ENCODE data around the gene NUTM2G. TPM values are rescaled to one million over a fixed set of nuclear protein-coding genes. Genes with fewer than 3 reads are reported as not detected.
"Not testable (repeated sequence)": the region's sequence is repeated elsewhere in the genome, so short reads cannot be mapped to it uniquely, and the experiment has no call there.

Gene NUTM2G
- total and polyA plus RNA-seq, 4 experiments from 2014 or later = 0.08 TPM; not detected in 3

- POLR2A ChIA-PET (ENCODE audit: partially characterized antibody); H3K4me1 ChIP-seq (ENCODE audit: insufficient read depth, low read length); H3K36me3 ChIP-seq (ENCODE audit: insufficient read depth, low read length); H3K27ac Mint-ChIP-seq; CTCF ChIA-PET (ENCODE audit: partially characterized antibody); intact Hi-C loops (cut with micrococcal nuclease); DNase-seq; H3K9me3 ChIP-seq (ENCODE audit: control insufficient read depth in 1 of 2, low read length in 2 of 2); H3K36me3 Mint-ChIP-seq; H3K27me3 Mint-ChIP-seq; H3K4me1 Mint-ChIP-seq; H3K9me3 Mint-ChIP-seq; H3K4me3 ChIP-seq (ENCODE audit: low read length in 2 of 2); H3K27ac ChIP-seq (ENCODE audit: low read depth, low read length); H3K4me3 Mint-ChIP-seq; H3K27me3 ChIP-seq (ENCODE audit: insufficient read depth, low read length): not testable (repeated sequence)
Observed at GRCh38 chr9:96904947-96905722, 23.5 kb upstream of the NUTM2G start.

DNA sequence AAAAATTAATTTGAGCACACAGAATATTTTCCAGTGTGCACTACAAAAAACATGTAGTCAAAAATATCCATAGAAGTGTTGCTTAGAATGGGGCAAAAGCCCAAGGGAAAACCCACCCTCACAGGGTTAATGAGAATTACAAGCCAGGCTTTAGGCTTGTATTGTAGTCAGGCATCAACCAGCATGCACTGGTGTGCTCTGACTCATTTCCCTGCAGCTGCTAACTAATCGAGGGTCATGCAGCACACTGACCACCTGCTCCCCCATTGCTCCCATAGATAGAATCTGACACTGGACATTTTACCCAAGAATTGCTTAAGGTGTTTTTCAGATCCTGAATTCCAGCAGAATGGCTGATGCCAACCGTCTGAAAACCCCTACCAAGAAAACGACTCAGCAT, 20.2 kb upstream of the NUTM2G start:
- CTCF ChIA-PET (ENCODE audit: partially characterized antibody) = not testable (repeated sequence)

GRCh38 chr9:96915539-96915938, 13.1 kb upstream of the NUTM2G start:
- DNase-seq; H3K27ac ChIP-seq (ENCODE audit: low read depth, low read length); CTCF ChIA-PET (ENCODE audit: partially characterized antibody); H3K4me3 Mint-ChIP-seq; H3K27me3 Mint-ChIP-seq; H3K4me3 ChIP-seq (ENCODE audit: low read length in 2 of 2); H3K9me3 Mint-ChIP-seq; H3K27ac Mint-ChIP-seq; H3K36me3 Mint-ChIP-seq; H3K4me1 Mint-ChIP-seq; intact Hi-C loops (cut with micrococcal nuclease); H3K36me3 ChIP-seq (ENCODE audit: insufficient read depth, low read length); H3K4me1 ChIP-seq (ENCODE audit: insufficient read depth, low read length); H3K27me3 ChIP-seq (ENCODE audit: insufficient read depth, low read length); H3K9me3 ChIP-seq (ENCODE audit: control insufficient read depth in 1 of 2, low read length in 2 of 2); POLR2A ChIA-PET (ENCODE audit: partially characterized antibody): not testable (repeated sequence)

More for the DNA sequence above, 20.2 kb upstream of the NUTM2G start:
- H3K4me3 Mint-ChIP-seq; H3K27ac Mint-ChIP-seq; H3K27me3 Mint-ChIP-seq; H3K27me3 ChIP-seq (ENCODE audit: insufficient read depth, low read length); H3K9me3 ChIP-seq (ENCODE audit: control insufficient read depth in 1 of 2, low read length in 2 of 2); intact Hi-C loops (cut with micrococcal nuclease); H3K4me1 ChIP-seq (ENCODE audit: insufficient read depth, low read length); H3K9me3 Mint-ChIP-seq; H3K27ac ChIP-seq (ENCODE audit: low read depth, low read length); H3K4me1 Mint-ChIP-seq; DNase-seq; H3K36me3 ChIP-seq (ENCODE audit: insufficient read depth, low read length); H3K36me3 Mint-ChIP-seq; POLR2A ChIA-PET (ENCODE audit: partially characterized antibody); H3K4me3 ChIP-seq (ENCODE audit: low read length in 2 of 2): not testable (repeated sequence)

GRCh38 chr9:96916531-96916930, 12.1 kb upstream of the NUTM2G start:
- H3K36me3 ChIP-seq (ENCODE audit: insufficient read depth, low read length); H3K27me3 ChIP-seq (ENCODE audit: insufficient read depth, low read length); DNase-seq; intact Hi-C loops (cut with micrococcal nuclease); H3K9me3 ChIP-seq (ENCODE audit: control insufficient read depth in 1 of 2, low read length in 2 of 2); H3K4me1 Mint-ChIP-seq; H3K9me3 Mint-ChIP-seq; H3K4me3 ChIP-seq (ENCODE audit: low read length in 2 of 2); H3K36me3 Mint-ChIP-seq; CTCF ChIA-PET (ENCODE audit: partially characterized antibody); H3K27ac ChIP-seq (ENCODE audit: low read depth, low read length); H3K4me3 Mint-ChIP-seq; H3K4me1 ChIP-seq (ENCODE audit: insufficient read depth, low read length); POLR2A ChIA-PET (ENCODE audit: partially characterized antibody); H3K27me3 Mint-ChIP-seq; H3K27ac Mint-ChIP-seq: not testable (repeated sequence)

GRCh38 chr9:96918550-96918949, 10.1 kb upstream of the NUTM2G start:
- H3K4me3 ChIP-seq (ENCODE audit: low read length in 2 of 2); H3K27me3 ChIP-seq (ENCODE audit: insufficient read depth, low read length); H3K36me3 ChIP-seq (ENCODE audit: insufficient read depth, low read length); H3K27ac ChIP-seq (ENCODE audit: low read depth, low read length); H3K4me3 Mint-ChIP-seq; H3K9me3 ChIP-seq (ENCODE audit: control insufficient read depth in 1 of 2, low read length in 2 of 2); H3K27ac Mint-ChIP-seq; POLR2A ChIA-PET (ENCODE audit: partially characterized antibody); CTCF ChIA-PET (ENCODE audit: partially characterized antibody); H3K9me3 Mint-ChIP-seq; DNase-seq; H3K36me3 Mint-ChIP-seq; H3K4me1 Mint-ChIP-seq; H3K27me3 Mint-ChIP-seq; H3K4me1 ChIP-seq (ENCODE audit: insufficient read depth, low read length); intact Hi-C loops (cut with micrococcal nuclease): not testable (repeated sequence)

GRCh38 chr9:96920803-96921202, 7.8 kb upstream of the NUTM2G start:
- H3K4me3 Mint-ChIP-seq; H3K27me3 Mint-ChIP-seq; H3K27ac Mint-ChIP-seq; DNase-seq; H3K9me3 ChIP-seq (ENCODE audit: control insufficient read depth in 1 of 2, low read length in 2 of 2); H3K4me1 Mint-ChIP-seq; H3K36me3 ChIP-seq (ENCODE audit: insufficient read depth, low read length); intact Hi-C loops (cut with micrococcal nuclease); H3K27ac ChIP-seq (ENCODE audit: low read depth, low read length); H3K36me3 Mint-ChIP-seq; H3K27me3 ChIP-seq (ENCODE audit: insufficient read depth, low read length); H3K4me1 ChIP-seq (ENCODE audit: insufficient read depth, low read length); CTCF ChIA-PET (ENCODE audit: partially characterized antibody); H3K9me3 Mint-ChIP-seq; POLR2A ChIA-PET (ENCODE audit: partially characterized antibody); H3K4me3 ChIP-seq (ENCODE audit: low read length in 2 of 2): not testable (repeated sequence)

GRCh38 chr9:96925587-96925986, 3.1 kb upstream of the NUTM2G start:
- H3K27ac Mint-ChIP-seq; CTCF ChIA-PET (ENCODE audit: partially characterized antibody); H3K27me3 Mint-ChIP-seq; POLR2A ChIA-PET (ENCODE audit: partially characterized antibody); DNase-seq; H3K27me3 ChIP-seq (ENCODE audit: insufficient read depth, low read length); H3K36me3 Mint-ChIP-seq; H3K4me3 ChIP-seq (ENCODE audit: low read length in 2 of 2); intact Hi-C loops (cut with micrococcal nuclease); H3K4me1 Mint-ChIP-seq; H3K9me3 ChIP-seq (ENCODE audit: control insufficient read depth in 1 of 2, low read length in 2 of 2); H3K4me1 ChIP-seq (ENCODE audit: insufficient read depth, low read length); H3K27ac ChIP-seq (ENCODE audit: low read depth, low read length); H3K4me3 Mint-ChIP-seq; H3K36me3 ChIP-seq (ENCODE audit: insufficient read depth, low read length); H3K9me3 Mint-ChIP-seq: not testable (repeated sequence)

DNA sequence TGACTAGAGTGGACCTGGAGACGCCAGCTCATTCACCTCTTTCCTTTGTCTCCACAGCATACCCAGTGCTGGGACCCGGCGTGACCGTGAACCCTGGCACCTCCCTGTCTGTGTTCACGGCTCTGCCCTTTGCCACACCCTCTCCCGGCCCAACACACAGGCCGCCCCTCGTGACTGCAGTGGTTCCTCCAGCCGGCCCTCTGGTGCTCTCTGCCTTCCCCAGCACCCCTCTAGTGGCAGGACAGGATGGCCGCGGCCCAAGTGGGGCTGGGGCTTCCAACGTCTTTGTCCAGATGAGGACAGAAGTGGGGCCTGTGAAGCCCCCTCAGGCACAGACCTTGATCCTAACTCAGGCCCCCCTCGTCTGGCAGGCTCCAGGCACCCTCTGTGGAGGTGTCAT, 3.0 kb downstream of the NUTM2G start:
- H3K4me3 ChIP-seq (ENCODE audit: low read length in 2 of 2); H3K36me3 Mint-ChIP-seq; H3K36me3 ChIP-seq (ENCODE audit: insufficient read depth, low read length); H3K4me3 Mint-ChIP-seq; H3K4me1 ChIP-seq (ENCODE audit: insufficient read depth, low read length); H3K27me3 Mint-ChIP-seq; H3K4me1 Mint-ChIP-seq; DNase-seq; H3K27me3 ChIP-seq (ENCODE audit: insufficient read depth, low read length); H3K9me3 Mint-ChIP-seq; intact Hi-C loops (cut with micrococcal nuclease); H3K27ac ChIP-seq (ENCODE audit: low read depth, low read length); POLR2A ChIA-PET (ENCODE audit: partially characterized antibody); CTCF ChIA-PET (ENCODE audit: partially characterized antibody); H3K9me3 ChIP-seq (ENCODE audit: control insufficient read depth in 1 of 2, low read length in 2 of 2); H3K27ac Mint-ChIP-seq: not testable (repeated sequence)
